CD4-positive, alpha-beta T cell (primary cell): ENCODE data around the gene HYAL1. TPM values are rescaled to one million over a fixed set of nuclear protein-coding genes. Genes with fewer than 3 reads are reported as not detected.

Experiments
- ATAC-seq: fragments of 200-7000 bp; cut with Tn5 transposase; one replicate; pipeline ENCODE4 v1.10.0; 2022; ENCODE audit warnings: mild to moderate bottlenecking; ENCODE audit not compliant: poor library complexity
- CTCF ChIA-PET: fragments of 350-600 bp; sonication (Branson Sonifier 250); formaldehyde crosslinking; loops from one replicate; lab custom pipeline; 2021; ENCODE audit warnings: antibody characterized with exemption, inconsistent platforms; lab: Charles Lee
- POLR2A ChIA-PET: fragments of 350-600 bp; sonication (Branson Sonifier 250); formaldehyde crosslinking; loops from one replicate; lab custom pipeline; 2021; ENCODE audit warnings: antibody characterized with exemption, inconsistent platforms; lab: Charles Lee
- DNase-seq, 14 experiments: peaks; one replicate each; pipeline ENCODE4 v3.0.0-alpha.2; 2013 to 2020; ENCODE audit warnings: mixed read lengths in 2 of 14
- H3K27ac ChIP-seq, 2 donors: one replicate each; pipeline versions ENCODE4 v1.5.1 to v1.7.0; 2013; ENCODE audit warnings: low read length in 2 of 2, low read depth in 1 of 2, mild to moderate bottlenecking in 1 of 2
- H3K27me3 ChIP-seq, 2 experiments: 1 replicate in 1 of 2; 2 replicates in 1 of 2; pipeline versions ENCODE4 v1.6.1 to v1.7.0; 2013; ENCODE audit warnings: low read length in 2 of 2, control low read depth in 1 of 2, mild to moderate bottlenecking in 1 of 2, moderate library complexity in 1 of 2; ENCODE audit not compliant: insufficient read depth in 2 of 2, control insufficient read depth in 1 of 2
- H3K36me3 ChIP-seq: one replicate; pipeline ENCODE4 v1.6.1; 2013; ENCODE audit warnings: low read length, control low read depth; ENCODE audit not compliant: insufficient read depth
- H3K4me1 ChIP-seq: one replicate; pipeline ENCODE4 v1.6.1; 2013; ENCODE audit warnings: low read length, control low read depth; ENCODE audit not compliant: insufficient read depth
- H3K4me3 ChIP-seq: one replicate; pipeline ENCODE4 v1.5.1; 2013; ENCODE audit warnings: mild to moderate bottlenecking, low read length, moderate library complexity
- H3K9me3 ChIP-seq, 2 experiments: 1 replicate in 1 of 2; 2 replicates in 1 of 2; pipeline versions ENCODE4 v1.6.1 to v1.7.0; 2013; ENCODE audit warnings: low read length in 2 of 2, mild to moderate bottlenecking in 2 of 2, control low read depth in 1 of 2, moderate library complexity in 1 of 2; ENCODE audit not compliant: control insufficient read depth in 1 of 2, insufficient read depth in 1 of 2
- H3K27ac Mint-ChIP-seq: one replicate; pipeline ENCODE4 v1.8.0; 2020; ENCODE audit warnings: mixed read lengths
- H3K27me3 Mint-ChIP-seq: one replicate; pipeline ENCODE4 v1.8.0; 2021; ENCODE audit warnings: mixed read lengths
- H3K36me3 Mint-ChIP-seq: one replicate; pipeline ENCODE4 v1.8.0; 2021; ENCODE audit warnings: low read depth, mixed read lengths
- H3K4me1 Mint-ChIP-seq: one replicate; pipeline ENCODE4 v1.8.0; 2021; ENCODE audit warnings: low read depth, mixed read lengths
- H3K4me3 Mint-ChIP-seq: one replicate; pipeline ENCODE4 v1.8.0; 2020; ENCODE audit warnings: mild to moderate bottlenecking, mixed read lengths
- H3K9me3 Mint-ChIP-seq: one replicate; pipeline ENCODE4 v1.8.0; 2020; ENCODE audit warnings: mixed read lengths
- intact Hi-C, 2 experiments: fragments of 100-400 bp; cut with DNase I in 1 of 2; cut with micrococcal nuclease in 1 of 2; formaldehyde crosslinking; loops; one replicate each; pipeline versions ENCODE4 v1.15.1 to v1.9.0; 2023 to 2025; cut with DNase I, micrococcal nuclease
- total RNA-seq, 174 experiments: library from RNA in 2 of 174; stranded (reverse) in 2 of 174; gene quantifications; one replicate each; pipeline ENCODE4 v1.2.3 and lab custom pipeline; 2021 to 2026
- TF ChIP-seq, protein P1 (sequence below): fragments of 200-600 bp; IDR thresholded peaks from one replicate; pipeline ENCODE4 v1.8.0; 2022; ENCODE audit warnings: antibody characterized with exemption, mild to moderate bottlenecking

The HYAL1 gene
- total RNA-seq, 2 experiments from 2014 or later: 0.38 TPM; not detected in 1

DNA sequence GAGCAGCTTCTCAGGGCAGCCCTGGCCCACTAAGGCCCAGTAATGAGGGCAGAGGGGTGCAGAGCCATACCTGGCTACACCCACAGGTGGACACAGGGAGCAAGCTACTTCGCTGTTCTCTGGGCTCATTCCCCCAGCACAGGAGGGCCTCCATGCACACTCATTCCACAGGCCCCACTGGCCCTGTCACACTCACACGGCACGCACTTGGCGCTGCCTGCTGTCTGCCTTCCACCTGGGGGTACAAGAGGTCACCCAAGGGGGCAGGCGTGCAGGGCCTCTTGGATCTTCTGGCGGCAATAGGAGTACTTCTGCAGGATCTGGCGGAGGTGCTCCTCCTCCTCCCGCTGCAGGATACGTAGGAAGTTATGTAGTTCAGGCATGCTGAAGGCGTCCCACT lies 27.0 kb upstream of the HYAL1 start:
- H3K9me3 ChIP-seq: no peaks in the 10 kb centered on the region
- Mint-ChIP-seq H3K36me3 (peaks cover 51% of the 10 kb centered on the region), H3K9me3 (no peaks in the 10 kb centered on the region), H3K27me3 (no peaks in the 10 kb centered on the region), H3K4me3 (no peak overlapping the region), H3K4me1 (peaks cover 35% of the 10 kb centered on the region), H3K27ac (no peak overlapping the region)
- DNase-seq: peak in 1 of 14 experiments; percentile 20
- peaks cover 53% of the 10 kb centered on the region for H3K4me1 ChIP-seq
- intact Hi-C loops: no loop called here
- TF ChIP-seq, protein P1, sequence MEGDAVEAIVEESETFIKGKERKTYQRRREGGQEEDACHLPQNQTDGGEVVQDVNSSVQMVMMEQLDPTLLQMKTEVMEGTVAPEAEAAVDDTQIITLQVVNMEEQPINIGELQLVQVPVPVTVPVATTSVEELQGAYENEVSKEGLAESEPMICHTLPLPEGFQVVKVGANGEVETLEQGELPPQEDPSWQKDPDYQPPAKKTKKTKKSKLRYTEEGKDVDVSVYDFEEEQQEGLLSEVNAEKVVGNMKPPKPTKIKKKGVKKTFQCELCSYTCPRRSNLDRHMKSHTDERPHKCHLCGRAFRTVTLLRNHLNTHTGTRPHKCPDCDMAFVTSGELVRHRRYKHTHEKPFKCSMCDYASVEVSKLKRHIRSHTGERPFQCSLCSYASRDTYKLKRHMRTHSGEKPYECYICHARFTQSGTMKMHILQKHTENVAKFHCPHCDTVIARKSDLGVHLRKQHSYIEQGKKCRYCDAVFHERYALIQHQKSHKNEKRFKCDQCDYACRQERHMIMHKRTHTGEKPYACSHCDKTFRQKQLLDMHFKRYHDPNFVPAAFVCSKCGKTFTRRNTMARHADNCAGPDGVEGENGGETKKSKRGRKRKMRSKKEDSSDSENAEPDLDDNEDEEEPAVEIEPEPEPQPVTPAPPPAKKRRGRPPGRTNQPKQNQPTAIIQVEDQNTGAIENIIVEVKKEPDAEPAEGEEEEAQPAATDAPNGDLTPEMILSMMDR: no peak
- H3K4me3 ChIP-seq: no peak overlapping the region
- POLR2A ChIA-PET: no interaction called here
- H3K27me3 ChIP-seq: no peaks in the 10 kb centered on the region
- ATAC-seq: no peak
- CTCF ChIA-PET: no interaction called here
- peaks cover 49% of the 10 kb centered on the region for H3K36me3 ChIP-seq
- H3K27ac ChIP-seq: no peak overlapping the region

DNA sequence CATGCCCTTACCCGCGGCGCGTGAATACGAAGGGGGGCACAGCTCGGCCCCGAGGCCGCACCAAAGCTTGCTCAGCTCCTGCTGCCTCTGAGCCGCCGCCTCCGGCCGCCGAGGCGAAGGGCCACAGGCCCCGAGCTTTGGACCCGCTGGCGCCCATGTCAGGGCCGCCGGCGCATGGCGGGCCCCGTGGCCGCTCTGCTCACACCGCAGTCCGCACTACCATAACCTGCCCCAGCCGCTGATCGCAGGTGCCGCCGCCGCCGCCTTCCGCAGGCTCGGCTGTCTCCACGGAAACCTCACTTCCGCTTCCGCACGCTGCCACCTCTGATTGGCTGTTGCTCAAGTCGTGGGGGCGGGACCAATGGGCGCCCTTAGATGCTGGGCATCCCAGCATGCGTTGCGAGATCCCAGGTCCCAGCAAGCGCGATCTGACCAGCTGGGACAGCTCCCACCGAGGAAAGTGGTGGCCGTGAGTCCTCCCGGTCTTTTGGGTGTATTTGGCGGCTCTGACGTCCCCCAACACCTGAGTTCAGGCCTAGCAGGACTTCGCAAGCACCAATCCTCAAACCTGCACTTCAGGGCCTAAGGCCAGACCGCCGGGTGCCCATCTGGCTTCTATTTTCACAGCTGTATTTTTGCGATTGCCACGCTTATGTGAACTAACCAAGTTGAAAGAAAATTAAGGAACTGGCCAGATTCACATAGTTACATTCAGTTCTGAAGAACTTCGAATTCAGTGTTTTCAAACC lies 24.7 kb upstream of the HYAL1 start, which contains the start of gene TUSC2:
TUSC2 (minus strand) TSS at position 281 of the 749 bp plus-strand sequence; CDS start at position 157, 124 bp downstream.
- Mint-ChIP-seq H3K9me3 (no peaks in the 10 kb centered on the region), H3K4me3 (peak within 1 kb of the TSS; percentile 97), H3K36me3 (peaks cover 52% of the 10 kb centered on the region), H3K27me3 (no peaks in the 10 kb centered on the region), H3K27ac (peak within 1 kb of the TSS; percentile 92), H3K4me1 (peaks cover 30% of the 10 kb centered on the region)
- DNase-seq (peak; percentile 91 to 98 (median 94)), ATAC-seq (peak; percentile 95)
- Histone ChIP-seq H3K4me3 (peak within 1 kb of the TSS; percentile 90), H3K36me3 (peaks cover 45% of the 10 kb centered on the region), H3K27ac (peak within 1 kb of the TSS; percentile 47 to 81), H3K9me3 (no peaks in the 10 kb centered on the region), H3K27me3 (no peaks in the 10 kb centered on the region), H3K4me1 (peaks cover 41% of the 10 kb centered on the region)
- POLR2A ChIA-PET: interaction anchor here (0.5 to 4.7 kb wide), 14 partner anchors 10 to 1855 kb away, joined by 3 to 58 read pairs (median 4); partner anchors contain the start of genes CYB561D2, HYAL3, MANF and NAA80
- intact Hi-C loops: loop anchor here in 1 of 2 experiments (1.0 kb wide), 1 partner anchor 9 kb away; no protein-coding TSS in a partner anchor
- TF ChIP-seq, protein P1: no peak
- CTCF ChIA-PET: interaction anchor here (0.6 to 1.6 kb wide), 2 partner anchors 9 to 19 kb away, joined by 3 to 5 read pairs; no protein-coding TSS in a partner anchor

- H3K4me3 ChIP-seq: peak overlapping the region; percentile 90
- intact Hi-C loops: no loop called here
- POLR2A ChIA-PET: interaction anchor here (1.0 to 4.7 kb wide), 8 partner anchors 11 to 1854 kb away, joined by 3 to 58 read pairs (median 8); partner anchors contain the start of genes CYB561D2, HYAL3, MANF and NAA80
Measured at GRCh38 chr3:50327129-50327528, 23.8 kb upstream of the HYAL1 start.

More at GRCh38 chr3:50327129-50327528, 23.8 kb upstream of the HYAL1 start:
- H3K4me1 Mint-ChIP-seq: peaks cover 30% of the 10 kb centered on the region
- Histone ChIP-seq H3K27me3 (no peaks in the 10 kb centered on the region), H3K36me3 (peaks cover 40% of the 10 kb centered on the region), H3K27ac (no peak overlapping the region), H3K9me3 (no peaks in the 10 kb centered on the region), H3K4me1 (peaks cover 46% of the 10 kb centered on the region)
- no peaks in the 10 kb centered on the region for H3K27me3 Mint-ChIP-seq
- TF ChIP-seq, protein P1: no peak
- peak overlapping the region; percentile 97 for H3K4me3 Mint-ChIP-seq
- ATAC-seq (no peak), DNase-seq (peak in 1 of 14 experiments; percentile 16)
- CTCF ChIA-PET: interaction anchor here (1.6 kb wide), 1 partner anchor 10 kb away, joined by 5 read pairs; no protein-coding TSS in a partner anchor
- H3K9me3 Mint-ChIP-seq: no peaks in the 10 kb centered on the region
- H3K27ac Mint-ChIP-seq: peak overlapping the region; percentile 92
- peaks cover 49% of the 10 kb centered on the region for H3K36me3 Mint-ChIP-seq
